Smooth muscle cell (in vitro differentiated cells): Measurements from ENCODE around the gene SDHC. TPM values are rescaled to one million over a fixed set of nuclear protein-coding genes. Genes with fewer than 3 reads are reported as not detected.
A peak's percentile ranks its signal among the peaks of the same experiment; 100 is the strongest.

ENCODE experiments used
- DNase-seq: peaks from one replicate; lab custom pipeline; 2025; ENCODE audit not compliant: unreplicated experiment; lab: John Stamatoyannopoulos, UW
- H2AFZ ChIP-seq: fragments of 200-600 bp; sonication (generic); 2 replicates; pipeline ENCODE4 v1.6.0; 2016; ENCODE audit warnings: antibody characterized with exemption, low read depth, mild to moderate bottlenecking
- H3F3A ChIP-seq: fragments of 200-600 bp; sonication (generic); 2 replicates; pipeline ENCODE4 v1.6.0; 2017; ENCODE audit warnings: antibody characterized with exemption, low read depth
- H3K27ac ChIP-seq: fragments of 200-600 bp; sonication (generic); 2 replicates; pipeline ENCODE4 v1.5.1; 2016; ENCODE audit warnings: low read depth, mild to moderate bottlenecking
- H3K27me3 ChIP-seq: fragments of 200-600 bp; sonication (generic); 2 replicates; pipeline ENCODE4 v1.6.1; 2016; ENCODE audit warnings: low read depth, mild to moderate bottlenecking
- H3K36me3 ChIP-seq: fragments of 200-600 bp; sonication (generic); 2 replicates; pipeline ENCODE4 v1.5.1; 2016; ENCODE audit warnings: low read depth
- H3K4me1 ChIP-seq: fragments of 200-600 bp; sonication (generic); 2 replicates; pipeline ENCODE4 v1.5.1; 2016; ENCODE audit warnings: low read depth
- H3K4me2 ChIP-seq: fragments of 200-600 bp; sonication (generic); 2 replicates; pipeline ENCODE4 v1.6.0; 2016; ENCODE audit warnings: mild to moderate bottlenecking
- H3K4me3 ChIP-seq: fragments of 200-600 bp; sonication (generic); 2 replicates; pipeline ENCODE4 v1.5.1; 2016; ENCODE audit warnings: mild to moderate bottlenecking
- H3K79me2 ChIP-seq: fragments of 200-600 bp; sonication (generic); 2 replicates; pipeline ENCODE4 v1.6.0; 2016; ENCODE audit warnings: low read depth, mild to moderate bottlenecking
- H3K9ac ChIP-seq: fragments of 200-600 bp; sonication (generic); 2 replicates; pipeline ENCODE4 v1.6.0; 2016; ENCODE audit warnings: low read depth
- H3K9me3 ChIP-seq: fragments of 200-600 bp; sonication (generic); replicated peaks from 2 replicates; pipeline ENCODE4 v1.5.1; 2016; ENCODE audit warnings: low read depth
- H4K20me1 ChIP-seq: fragments of 200-600 bp; sonication (generic); 2 replicates; pipeline ENCODE4 v1.6.0; 2016; ENCODE audit warnings: low read depth
- CTCF ChIP-seq: fragments of 200-600 bp; sonication (generic); IDR thresholded peaks from 2 replicates; pipeline ENCODE4 v1.5.1; 2017; ENCODE audit warnings: borderline replicate concordance, mild to moderate bottlenecking, antibody characterized with exemption; ENCODE audit not compliant: insufficient read depth, poor library complexity, severe bottlenecking
- WGBS: methylation state at CpG from one replicate; pipeline ENCODE4 v1.1.7; 2016; ENCODE audit warnings: low lambda C conversion rate; 5-methylcytosine and 5-hydroxymethylcytosine counted together
- polyA plus RNA-seq: library from polyadenylated mRNA; unstranded; fragments of >200 nt; fragmentation: Nextera tagmentation; extraction: Ambion mirVana; gene quantifications from 2 replicates; pipeline ENCODE4 v1.2.1, GENCODE V29; 2016
- total RNA-seq: library from RNA; depleted of rRNA; stranded (reverse); fragments of >200 nt; gene quantifications from 2 replicates; pipeline ENCODE4 v1.2.3, GENCODE V29; 2014

Gene SDHC
- total and polyA plus RNA-seq, 2 experiments from 2014 or later = 179 to 342 TPM

- Histone ChIP-seq H4K20me1 (no peaks in the 10 kb centered on the region), H3K4me1 (peaks cover 10% of the 10 kb centered on the region), H3K36me3 (no peaks in the 10 kb centered on the region), H3K27me3 (no peaks in the 10 kb centered on the region), H2AFZ (no peak overlapping the region), H3F3A (no peaks in the 10 kb centered on the region), H3K4me3 (no peak overlapping the region), H3K27ac (no peak overlapping the region), H3K79me2 (no peaks in the 10 kb centered on the region), H3K9me3 (no peaks in the 10 kb centered on the region), H3K9ac (no peak overlapping the region), H3K4me2 (no peak overlapping the region)
- no peak for DNase-seq
- WGBS = 91% methylated on average over 4 of the region's 4 CpGs
- TF ChIP-seq CTCF = no peak
Measured at GRCh38 chr1:161300478-161300877, 13.7 kb upstream of the SDHC start.

GRCh38 chr1:161304927-161305866, 9.0 kb upstream of the SDHC start:
- 17% methylated on average over 13 of the region's 17 CpGs for WGBS
- peak overlapping the region; percentile 86 for H2AFZ ChIP-seq
- no peaks in the 10 kb centered on the region for H3K9me3 ChIP-seq
- TF ChIP-seq CTCF = no peak
- peaks cover 11% of the 10 kb centered on the region for H3K4me1 ChIP-seq
- peak overlapping the region; percentile 90 for H3K4me2 ChIP-seq
- H4K20me1 ChIP-seq = no peaks in the 10 kb centered on the region
- no peaks in the 10 kb centered on the region for H3K27me3 ChIP-seq
- no peaks in the 10 kb centered on the region for H3F3A ChIP-seq
- peak overlapping the region; percentile 18 for H3K9ac ChIP-seq
- peak overlapping the region; percentile 69 for H3K4me3 ChIP-seq
- no peaks in the 10 kb centered on the region for H3K36me3 ChIP-seq
- no peak overlapping the region for H3K27ac ChIP-seq
- no peak for DNase-seq
- no peaks in the 10 kb centered on the region for H3K79me2 ChIP-seq

GRCh38 chr1:161305867-161306519, 8.2 kb upstream of the SDHC start:
- Histone ChIP-seq H4K20me1 (no peaks in the 10 kb centered on the region), H3K9me3 (no peaks in the 10 kb centered on the region), H3K27ac (no peak overlapping the region), H3K27me3 (no peaks in the 10 kb centered on the region), H3K4me2 (peak overlapping the region; percentile 90), H3K79me2 (no peaks in the 10 kb centered on the region), H3K4me3 (peak overlapping the region; percentile 69), H3K36me3 (no peaks in the 10 kb centered on the region), H3K4me1 (peaks cover 11% of the 10 kb centered on the region), H3F3A (no peaks in the 10 kb centered on the region), H3K9ac (peak overlapping the region; percentile 18), H2AFZ (peak overlapping the region; percentile 86)
- 2% methylated on average over 24 of the region's 31 CpGs for WGBS
- peak; percentile 16 for DNase-seq
- peak; percentile 10 for TF ChIP-seq CTCF
